Motor neuron (in vitro differentiated cells): ENCODE results near the gene CCDC102A. TPM values are rescaled to one million over a fixed set of nuclear protein-coding genes. Genes with fewer than 3 reads are reported as not detected.

Source experiments
- ATAC-seq, 8 experiments: fragments of 200-7000 bp; cut with Tn5 transposase; replicated peaks in 6 of 8; 2 replicates each; pipeline ENCODE4 v1.8.0; 2021; ENCODE audit warnings: mild to moderate bottlenecking in 8 of 8, moderate library complexity in 8 of 8
- H3K27ac ChIP-seq, 2 donors: fragments of 250-450 bp; sonication (Bioruptor Pico); 2 replicates each; pipeline ENCODE4 v1.9.0; 2021; ENCODE audit warnings: antibody characterized with exemption in 2 of 2, mild to moderate bottlenecking in 2 of 2, moderate library complexity in 1 of 2
- H3K4me1 ChIP-seq, 2 donors: fragments of 250-450 bp; sonication (Bioruptor Pico); replicated peaks in 1 of 2; 2 replicates each; pipeline ENCODE4 v1.6.1; 2021; ENCODE audit warnings: antibody characterized with exemption in 2 of 2, mild to moderate bottlenecking in 2 of 2, moderate library complexity in 1 of 2
- H3K4me3 ChIP-seq, 5 donors: fragments of 250-450 bp; sonication (Bioruptor Pico); 2 replicates each; pipeline ENCODE4 v1.9.0; 2021; ENCODE audit warnings: antibody characterized with exemption in 5 of 5, mild to moderate bottlenecking in 5 of 5, moderate library complexity in 4 of 5
- WGBS, 10 experiments: fragments of 450-650 bp; shearing (Covaris generic); methylation state at CpG; one replicate each; pipeline ENCODE4 v1.0.0; 2022; 5-methylcytosine and 5-hydroxymethylcytosine counted together
- in situ Hi-C, 9 experiments: fragments of 400-800 bp; cut with MboI; loops; one replicate each; pipeline ENCODE4 v1.15.0; 2021; ENCODE audit warnings: low sequenced_read_pairs in 9 of 9, low pct_unique_long_range_greater_than_20kb in 2 of 9; ENCODE audit not compliant: unreplicated experiment in 9 of 9
- total RNA-seq, 8 experiments: library from RNA; unstranded; fragments of 300-600 nt; gene quantifications; 2 replicates each; pipeline versions ENCODE4 v1.2.3 to v1.2.4, GENCODE V29; 2022

The CCDC102A gene
- total RNA-seq, 8 experiments from 2014 or later = 1.1 to 16.8 (median 6.2) TPM

DNA sequence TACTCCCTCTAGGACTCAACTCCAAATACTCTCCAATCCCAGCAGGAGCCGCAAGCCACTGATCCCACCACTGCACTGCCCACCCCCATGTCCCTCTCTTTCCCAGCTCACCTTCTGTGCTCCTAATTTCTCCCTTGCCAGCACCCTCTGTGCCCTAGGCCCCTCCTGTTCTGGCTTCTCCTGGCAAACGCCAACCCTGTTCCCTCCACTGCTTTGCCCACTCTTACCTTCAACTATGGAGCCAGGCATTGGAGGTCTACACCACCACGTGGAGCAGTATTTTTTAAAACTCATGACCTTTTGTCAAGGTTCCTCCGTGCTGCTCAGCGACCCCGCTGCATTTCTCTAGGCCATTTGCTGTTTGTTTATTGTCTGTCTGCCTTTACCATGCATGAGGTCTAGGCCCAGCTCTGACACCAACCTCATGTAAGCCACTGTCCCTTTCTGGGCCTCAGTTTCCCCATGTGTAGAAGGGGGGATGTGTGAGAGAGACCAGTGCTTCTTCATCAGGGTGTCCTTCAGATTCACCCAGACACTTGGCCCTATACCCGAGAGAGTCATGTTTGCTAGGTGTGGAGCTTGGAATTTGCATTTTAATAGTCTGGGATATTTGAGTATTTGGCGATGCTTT, 4.6 kb downstream of the CCDC102A start:
- Histone ChIP-seq H3K4me3 (no peak overlapping the region), H3K4me1 (peaks cover 10 to 24% of the 10 kb centered on the region in 2 donors), H3K27ac (no peak overlapping the region)
- WGBS, 10 experiments = 29 to 100% (median 75%) methylated on average over 1 to 6 of the region's 8 CpGs
- no peak for ATAC-seq
- in situ Hi-C loops = no loop called here

- no peak overlapping the region for H3K4me3 ChIP-seq
- no peak overlapping the region for H3K27ac ChIP-seq
- in situ Hi-C loops = no loop called here
- peaks cover 10 to 23% of the 10 kb centered on the region in 2 donors for H3K4me1 ChIP-seq
- whole genome bisulfite sequencing, 10 experiments = 60 to 80% (median 70%) methylated on average over 1 to 2 of the region's 3 CpGs; no CpG with 5 or more reads in 7 of the 10 experiments
- no peak for ATAC-seq
Measured at GRCh38 chr16:57531253-57531575, 5.2 kb downstream of the CCDC102A start.

- Histone ChIP-seq H3K27ac (no peak overlapping the region), H3K4me3 (no peak overlapping the region), H3K4me1 (peaks cover 10 to 23% of the 10 kb centered on the region in 2 donors)
- in situ Hi-C loops = no loop called here
- no peak for ATAC-seq
- 75 to 100% (median 87%) methylated on average over 2 to 16 of the region's 22 CpGs; no CpG with 5 or more reads in 5 of the 10 experiments for WGBS, 10 experiments
Measured at GRCh38 chr16:57530522-57531252, 5.7 kb downstream of the CCDC102A start.

DNA sequence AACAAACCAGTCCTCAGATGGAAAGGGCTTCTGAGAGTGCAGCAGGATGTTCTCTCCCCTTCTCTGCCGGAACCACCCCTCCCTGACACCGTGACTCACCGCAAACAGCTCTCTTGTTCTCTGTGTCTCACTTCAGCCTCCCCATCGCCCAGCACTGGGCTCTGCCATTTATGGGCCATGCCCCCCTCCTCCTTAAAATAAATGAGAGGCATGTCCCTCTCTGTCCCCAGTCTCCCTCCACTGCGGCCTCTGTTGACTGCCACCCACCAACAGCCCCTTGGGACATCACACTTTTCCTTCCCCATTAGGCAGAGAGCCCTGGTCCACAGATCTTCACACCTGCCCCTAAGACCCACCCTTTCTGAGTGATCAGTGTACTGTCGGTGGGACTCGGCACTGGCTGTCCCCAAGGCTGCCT, 6.3 kb downstream of the CCDC102A start:
- peak in 7 of 8 experiments; percentile 55 to 81 (median 74) for ATAC-seq
- Histone ChIP-seq H3K4me1 (peaks cover 10 to 21% of the 10 kb centered on the region in 2 donors), H3K27ac (no peak overlapping the region), H3K4me3 (no peak overlapping the region)
- in situ Hi-C loops = no loop called here
- WGBS, 10 experiments = 39 to 83% (median 50%) methylated on average over 1 to 3 of the region's 7 CpGs; no CpG with 5 or more reads in 5 of the 10 experiments

- H3K4me1 ChIP-seq = peaks cover 10 to 21% of the 10 kb centered on the region in 2 donors
- in situ Hi-C loops = loop anchor here in 1 of 9 experiments (10.0 kb wide), 1 partner anchor 65 kb away; the partner anchor contains the start of gene POLR2C
- WGBS, 10 experiments = 89 to 100% (median 93%) methylated on average over 1 to 7 of the region's 14 CpGs; no CpG with 5 or more reads in 4 of the 10 experiments
- no peak overlapping the region for H3K4me3 ChIP-seq
- peak in 1 of 8 experiments; percentile 2 for ATAC-seq
- H3K27ac ChIP-seq = no peak overlapping the region
Measured at GRCh38 chr16:57529391-57530103, 6.8 kb downstream of the CCDC102A start.

DNA sequence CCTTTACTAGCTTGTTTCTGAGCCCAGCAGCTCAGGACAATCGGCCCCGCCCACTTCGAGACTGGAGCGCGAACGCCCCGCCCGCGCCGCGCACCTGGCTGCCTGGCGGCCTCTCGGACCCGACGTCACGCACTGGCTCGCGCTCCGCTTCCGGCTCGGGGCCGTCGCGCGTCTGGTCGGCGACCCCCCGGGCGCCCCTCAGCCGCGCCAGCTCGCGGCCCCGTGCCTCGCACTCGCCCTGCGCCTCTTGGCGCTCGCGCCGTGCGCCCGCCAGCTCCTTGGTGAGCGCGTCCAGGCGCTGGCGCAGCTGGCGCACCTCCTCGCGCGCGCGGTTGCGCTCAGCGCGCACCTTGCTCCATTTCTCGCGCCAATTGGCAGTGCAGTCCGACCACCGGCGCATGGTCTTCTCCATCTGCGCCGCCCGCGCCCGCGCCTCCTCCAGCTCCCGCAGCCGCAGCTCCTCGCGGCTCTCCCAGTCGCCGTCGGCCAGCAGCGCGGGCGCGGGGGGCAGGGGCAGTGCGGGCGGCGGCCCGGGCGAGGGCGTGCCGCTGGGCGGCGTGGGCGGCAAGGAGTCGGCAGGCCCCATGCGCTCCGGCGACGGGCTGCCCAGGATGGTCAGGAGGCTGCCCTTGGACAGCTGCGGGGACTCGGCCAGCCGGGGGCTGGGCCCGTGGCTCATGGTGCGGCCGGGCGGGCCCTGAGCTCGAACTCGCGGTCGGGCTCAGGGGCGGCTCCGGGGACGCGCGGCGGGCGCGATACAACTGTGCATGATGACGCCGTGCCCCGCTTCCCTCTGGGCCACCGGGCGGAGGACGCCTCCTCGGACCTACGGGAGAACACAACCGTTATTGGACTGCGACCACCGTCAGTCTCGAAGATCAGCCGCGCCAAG, 7.6 kb downstream of the CCDC102A start:
- Histone ChIP-seq H3K4me3 (peak overlapping the region in 2 of 5 donors; percentile 10 to 12), H3K27ac (no peak overlapping the region), H3K4me1 (peaks cover 10 to 18% of the 10 kb centered on the region in 2 donors)
- in situ Hi-C loops = loop anchor here in 1 of 9 experiments (10.0 kb wide), 1 partner anchor 64 kb away; the partner anchor contains the start of gene POLR2C
- peak in 1 of 8 experiments; percentile 13 for ATAC-seq
- WGBS, 10 experiments = 80 to 100% (median 90%) methylated on average over 2 to 18 of the region's 126 CpGs; no CpG with 5 or more reads in 6 of the 10 experiments

DNA sequence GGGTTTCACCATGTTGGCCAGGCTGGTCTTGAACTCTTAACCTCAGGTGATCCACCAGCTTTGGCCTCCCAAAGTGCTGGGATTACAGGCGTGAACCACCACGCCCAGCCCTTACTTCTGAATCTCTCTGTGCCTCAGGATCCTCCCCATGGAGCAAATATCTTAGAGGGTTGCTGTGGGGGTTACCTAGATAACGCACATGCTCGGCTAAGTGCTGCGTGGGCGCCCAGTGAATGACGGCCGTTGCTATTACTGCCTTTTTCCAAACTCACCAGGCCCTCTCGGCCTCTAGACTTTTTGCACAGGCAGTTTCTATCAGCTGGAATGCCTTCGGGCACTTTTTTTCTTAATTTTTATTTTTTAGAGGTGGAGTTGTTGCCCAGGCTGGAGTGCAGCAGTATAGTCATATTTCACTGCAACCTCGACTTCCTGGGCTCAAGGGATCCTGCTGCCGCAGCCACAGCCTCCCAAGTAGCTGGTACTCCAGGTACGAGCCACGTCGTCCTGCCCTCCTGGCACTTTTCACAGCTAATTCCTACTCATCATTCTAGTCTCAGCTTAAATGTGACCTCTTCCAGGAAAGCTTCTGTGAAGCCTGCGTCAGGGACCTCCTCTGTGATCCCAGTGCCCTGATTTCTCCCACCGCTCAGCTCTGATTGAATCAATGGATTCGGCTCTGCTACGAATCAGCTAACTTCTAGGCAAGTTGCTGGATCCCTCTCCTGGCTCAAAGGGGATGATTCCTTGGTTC, 8.6 kb downstream of the CCDC102A start:
- no peak for ATAC-seq
- 80 to 96% (median 93%) methylated on average over 5 to 14 of the region's 19 CpGs; no CpG with 5 or more reads in 2 of the 10 experiments for WGBS, 10 experiments
- no peak overlapping the region for H3K4me3 ChIP-seq
- H3K4me1 ChIP-seq = peaks cover 7 to 14% of the 10 kb centered on the region in 2 donors
- in situ Hi-C loops = loop anchor here in 1 of 9 experiments (10.0 kb wide), 1 partner anchor 63 kb away; the partner anchor contains the start of gene POLR2C
- no peak overlapping the region for H3K27ac ChIP-seq

GRCh38 chr16:57527027-57527426, 9.3 kb downstream of the CCDC102A start:
- Histone ChIP-seq H3K4me3 (no peak overlapping the region), H3K27ac (no peak overlapping the region), H3K4me1 (peaks cover 0 to 8% of the 10 kb centered on the region in 2 donors)
- WGBS, 10 experiments = 58 to 100% (median 82%) methylated on average over 1 to 4 of the region's 4 CpGs; no CpG with 5 or more reads in 4 of the 10 experiments
- in situ Hi-C loops = loop anchor here in 1 of 9 experiments (10.0 kb wide), 1 partner anchor 62 kb away; the partner anchor contains the start of gene POLR2C
- no peak for ATAC-seq

GRCh38 chr16:57526498-57526897, 9.9 kb downstream of the CCDC102A start:
- no peak overlapping the region for H3K27ac ChIP-seq
- in situ Hi-C loops = loop anchor here in 1 of 9 experiments (10.0 kb wide), 1 partner anchor 62 kb away; the partner anchor contains the start of gene POLR2C
- no peak for ATAC-seq
- 72 to 100% (median 85%) methylated on average over 1 to 4 of the region's 6 CpGs; no CpG with 5 or more reads in 5 of the 10 experiments for WGBS, 10 experiments
- H3K4me1 ChIP-seq = peaks cover 0 to 8% of the 10 kb centered on the region in 2 donors
- no peak overlapping the region for H3K4me3 ChIP-seq

GRCh38 chr16:57525761-57526160, 10.6 kb downstream of the CCDC102A start:
- 80 to 93% (median 90%) methylated on average over 1 to 3 of the region's 18 CpGs; no CpG with 5 or more reads in 7 of the 10 experiments for WGBS, 10 experiments
- Histone ChIP-seq H3K4me1 (peaks cover 0 to 8% of the 10 kb centered on the region in 2 donors), H3K27ac (no peak overlapping the region), H3K4me3 (no peak overlapping the region)
- in situ Hi-C loops = loop anchor here in 1 of 9 experiments (10.0 kb wide), 1 partner anchor 61 kb away; the partner anchor contains the start of gene POLR2C
- peak in 3 of 8 experiments; percentile 8 to 28 (median 28) for ATAC-seq

GRCh38 chr16:57522960-57523359, 13.4 kb downstream of the CCDC102A start:
- Histone ChIP-seq H3K4me3 (no peak overlapping the region), H3K4me1 (no peaks in the 10 kb centered on the region), H3K27ac (no peak overlapping the region)
- WGBS, 10 experiments = 81 to 98% (median 90%) methylated on average over 2 to 6 of the region's 8 CpGs; no CpG with 5 or more reads in 1 of the 10 experiments
- ATAC-seq = no peak
- in situ Hi-C loops = loop anchor here in 3 of 9 experiments (10.0 to 25.0 kb wide), 2 partner anchors 58 to 211 kb away; partner anchors contain the start of gene POLR2C (in 1 of the 3)
